SKM-1 (cell line): ENCODE measurements around the gene SOAT1.
"Not testable (repeated sequence)": the region's sequence is repeated elsewhere in the genome, so short reads cannot be mapped to it uniquely, and the experiment has no call there.

ENCODE experiments used
- DNase-seq: peaks from one replicate; lab custom pipeline; 2025; ENCODE audit not compliant: unreplicated experiment; lab: John Stamatoyannopoulos, UW

SOAT1 gene

GRCh38 chr1:179342740-179343404 is 49.3 kb downstream of the SOAT1 start:
- no peak for DNase-seq

GRCh38 chr1:179351281-179351680 is 57.7 kb downstream of the SOAT1 start:
- no peak for DNase-seq

- no peak for DNase-seq
These were observed 58.6 kb downstream of the SOAT1 start for GRCh38 chr1:179352236-179352635.

GRCh38 chr1:179353546-179353945 is 59.9 kb downstream of the SOAT1 start:
- no peak for DNase-seq

- DNase-seq: not testable (repeated sequence)
These were observed 68.0 kb downstream of the SOAT1 start for GRCh38 chr1:179361631-179362030.

GRCh38 chr1:179365342-179366092 is 71.9 kb downstream of the SOAT1 start, which contains the start of gene AXDND1:
Gene AXDND1, plus strand, starts transcription at chr1:179365971. Its CDS starts 539 bp downstream, at chr1:179366510.
- DNase-seq: peak; percentile 97

GRCh38 chr1:179366093-179366800 is 72.7 kb downstream of the SOAT1 start:
- no peak for DNase-seq

GRCh38 chr1:179369751-179370341 is 76.2 kb downstream of the SOAT1 start:
- DNase-seq: peak; percentile 73

- DNase-seq: no peak
These were observed 78.6 kb downstream of the SOAT1 start for GRCh38 chr1:179372160-179372559.

- no peak for DNase-seq
These were observed 82.6 kb downstream of the SOAT1 start for GRCh38 chr1:179376223-179376622.

GRCh38 chr1:179380299-179380698 is 86.7 kb downstream of the SOAT1 start:
- DNase-seq: no peak

- DNase-seq: no peak
These were observed 90.4 kb downstream of the SOAT1 start for GRCh38 chr1:179384027-179384426.

- DNase-seq: no peak
These were observed 91.9 kb downstream of the SOAT1 start for GRCh38 chr1:179385510-179385909.

GRCh38 chr1:179393721-179394120 is 100.1 kb downstream of the SOAT1 start:
- no peak for DNase-seq

GRCh38 chr1:179399399-179399798 is 105.8 kb downstream of the SOAT1 start:
- DNase-seq: not testable (repeated sequence)
